Neuronal stem cell (in vitro differentiated cells): ENCODE data around the gene VSIG10L.

Experiments used
- DNase-seq: peaks from one replicate; pipeline ENCODE4 v3.0.0-alpha.2; 2013; ENCODE audit warnings: low spot score
- H2AFZ ChIP-seq: one replicate; pipeline ENCODE4 v1.6.1; 2013; ENCODE audit warnings: mild to moderate bottlenecking, low read length, inconsistent platforms
- H2AK5ac ChIP-seq: 2 replicates; pipeline ENCODE4 v1.6.1; 2013; ENCODE audit warnings: low read depth, mild to moderate bottlenecking, inconsistent platforms, low read length, moderate library complexity, mixed read lengths
- H2BK120ac ChIP-seq: 2 replicates; pipeline ENCODE4 v1.6.1; 2013; ENCODE audit warnings: low read depth, mild to moderate bottlenecking, inconsistent platforms, low read length, moderate library complexity, mixed read lengths
- H2BK12ac ChIP-seq: one replicate; pipeline ENCODE4 v1.6.1; 2013; ENCODE audit warnings: low read length, inconsistent platforms
- H2BK15ac ChIP-seq: 2 replicates; pipeline ENCODE4 v1.6.1; 2013; ENCODE audit warnings: mild to moderate bottlenecking, low read length, inconsistent platforms, mixed read lengths
- H2BK5ac ChIP-seq: one replicate; pipeline ENCODE4 v1.6.1; 2013; ENCODE audit warnings: inconsistent platforms, mild to moderate bottlenecking, low read length, moderate library complexity
- H3K14ac ChIP-seq: one replicate; pipeline ENCODE4 v1.6.1; 2013; ENCODE audit warnings: low read length, inconsistent platforms
- H3K18ac ChIP-seq: 2 replicates; pipeline ENCODE4 v1.6.1; 2013; ENCODE audit warnings: low read length, inconsistent platforms
- H3K23ac ChIP-seq: 2 replicates; pipeline ENCODE4 v1.6.1; 2013; ENCODE audit warnings: low read depth, mild to moderate bottlenecking, mixed read lengths, low read length, inconsistent platforms; ENCODE audit not compliant: poor library complexity
- H3K27ac ChIP-seq: replicated peaks from 3 replicates; pipeline ENCODE4 v1.5.1; 2013; ENCODE audit warnings: low read length, inconsistent platforms
- H3K27me3 ChIP-seq, 3 experiments: 2 replicates each; pipeline ENCODE4 v1.6.1; 2013; ENCODE audit warnings: low read length in 3 of 3, mild to moderate bottlenecking in 2 of 3, inconsistent platforms in 1 of 3, low read depth in 1 of 3, mixed read lengths in 1 of 3, moderate library complexity in 1 of 3; ENCODE audit not compliant: control insufficient read depth in 3 of 3, insufficient read depth in 3 of 3
- H3K36me3 ChIP-seq, 2 donors: replicated peaks in 1 of 2; 2 replicates each; pipeline ENCODE4 v1.6.1; 2013; ENCODE audit warnings: low read length in 2 of 2; ENCODE audit not compliant: control insufficient read depth in 2 of 2, insufficient read depth in 2 of 2
- H3K4ac ChIP-seq: 2 replicates; pipeline ENCODE4 v1.6.1; 2013; ENCODE audit warnings: inconsistent platforms, mild to moderate bottlenecking, low read length, moderate library complexity
- H3K4me1 ChIP-seq, 2 donors: 1 replicate in 1 of 2; 2 replicates in 1 of 2; pipeline ENCODE4 v1.6.1; 2013; ENCODE audit warnings: low read length in 2 of 2, low read depth in 1 of 2; ENCODE audit not compliant: control insufficient read depth in 2 of 2, insufficient read depth in 1 of 2
- H3K4me2 ChIP-seq: one replicate; pipeline ENCODE4 v1.6.1; 2013; ENCODE audit warnings: mild to moderate bottlenecking, low read length, inconsistent platforms; ENCODE audit not compliant: insufficient read depth, poor library complexity, severe bottlenecking
- H3K4me3 ChIP-seq, 2 donors: 2 replicates each; pipeline ENCODE4 v1.5.1; 2013; ENCODE audit warnings: low read length in 2 of 2, mild to moderate bottlenecking in 2 of 2, inconsistent platforms in 1 of 2, moderate library complexity in 1 of 2
- H3K79me1 ChIP-seq: one replicate; pipeline ENCODE4 v1.6.1; 2013; ENCODE audit warnings: low read depth, mild to moderate bottlenecking, inconsistent platforms, low read length, moderate library complexity
- H3K9ac ChIP-seq: one replicate; pipeline ENCODE4 v1.6.1; 2013; ENCODE audit warnings: mild to moderate bottlenecking, low read depth, low read length, inconsistent platforms; ENCODE audit not compliant: poor library complexity
- H3K9me3 ChIP-seq, 2 donors: replicated peaks in 1 of 2; 2 replicates each; pipeline versions ENCODE3 to v1.6.1; 2013; ENCODE audit warnings: low read length in 2 of 2, mild to moderate bottlenecking in 2 of 2, inconsistent platforms in 1 of 2, low read depth in 1 of 2, mixed read lengths in 1 of 2, moderate library complexity in 1 of 2; ENCODE audit not compliant: control insufficient read depth in 2 of 2, insufficient read depth in 1 of 2
- H4K8ac ChIP-seq: one replicate; pipeline ENCODE4 v1.6.1; 2013; ENCODE audit warnings: low read depth, mild to moderate bottlenecking, inconsistent platforms, low read length, moderate library complexity
- H4K91ac ChIP-seq: one replicate; pipeline ENCODE4 v1.6.1; 2013; ENCODE audit warnings: low read length, low read depth, mild to moderate bottlenecking, inconsistent platforms; ENCODE audit not compliant: poor library complexity
- WGBS, 2 donors: extraction: QIAGEN DNeasy Blood & Tissue Kit; methylation state at CpG; one replicate each; pipeline ENCODE4 v1.1.7; 2013; ENCODE audit warnings: missing lambda C conversion rate in 2 of 2, mixed read lengths in 1 of 2; ENCODE audit not compliant: insufficient read length in 2 of 2, insufficient replicate concordance in 1 of 2; ENCODE audit errors: extremely low coverage in 2 of 2; 5-methylcytosine and 5-hydroxymethylcytosine counted together

The VSIG10L gene

GRCh38 chr19:51367565-51368365 lies 25.8 kb upstream of the VSIG10L start:
- Histone ChIP-seq H3K4ac (peak overlapping the region; percentile 53), H3K9ac (peak overlapping the region; percentile 98), H3K4me3 (peak overlapping the region; percentile 70 to 93), H3K36me3 (no peaks in the 10 kb centered on the region), H3K27me3 (peaks cover 0 to 15% (median 0%) of the 10 kb centered on the region in 3 experiments), H3K23ac (peak overlapping the region; percentile 100), H2BK12ac (peak overlapping the region; percentile 90), H4K91ac (peak overlapping the region; percentile 72), H2BK120ac (peak overlapping the region; percentile 97), H3K27ac (peak overlapping the region; percentile 95), H3K14ac (peak overlapping the region; percentile 90), H3K4me2 (peak overlapping the region; percentile 89), H3K18ac (peak overlapping the region; percentile 99), H4K8ac (peak overlapping the region; percentile 93), H2AK5ac (peak overlapping the region; percentile 99), H3K79me1 (peaks cover 4% of the 10 kb centered on the region), H2BK15ac (peak overlapping the region; percentile 79), H2AFZ (peak overlapping the region; percentile 98), H3K4me1 (peaks cover 12 to 15% of the 10 kb centered on the region in 2 donors), H2BK5ac (peak overlapping the region; percentile 98), H3K9me3 (no peaks in the 10 kb centered on the region)
- DNase-seq: peak; percentile 99
- WGBS, 2 donors: no CpG with 5 or more reads among the region's 64 CpGs

DNA sequence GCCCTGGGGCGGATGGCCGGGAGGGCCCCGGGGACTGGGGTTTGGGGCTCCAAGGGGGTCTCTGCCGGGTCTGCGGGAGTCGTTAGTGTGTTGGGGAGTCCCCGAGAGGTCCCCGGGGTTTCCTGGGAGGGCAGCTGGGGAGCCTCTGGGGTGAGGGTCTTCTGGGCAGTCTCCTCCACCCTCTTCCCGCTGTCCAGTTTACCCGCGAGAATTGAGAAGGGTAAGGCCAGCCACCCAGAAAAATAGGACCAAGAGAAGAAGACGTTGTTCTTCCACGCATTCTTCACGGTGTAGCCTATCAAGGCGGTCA lies 25.3 kb upstream of the VSIG10L start:
- Histone ChIP-seq H3K14ac (peak overlapping the region; percentile 49), H3K9me3 (no peaks in the 10 kb centered on the region), H4K8ac (no peak overlapping the region), H4K91ac (no peak overlapping the region), H2AK5ac (peak overlapping the region; percentile 98), H3K4me3 (peak overlapping the region; percentile 70 to 93), H3K27ac (peak overlapping the region; percentile 94), H2AFZ (peak overlapping the region; percentile 79), H3K18ac (peak overlapping the region; percentile 96), H3K4me1 (peaks cover 12 to 15% of the 10 kb centered on the region in 2 donors), H3K36me3 (no peaks in the 10 kb centered on the region), H3K79me1 (peaks cover 4% of the 10 kb centered on the region), H3K4me2 (peak overlapping the region; percentile 89), H3K27me3 (peaks cover 0 to 10% (median 0%) of the 10 kb centered on the region in 3 experiments), H3K23ac (peak overlapping the region; percentile 37), H2BK12ac (no peak overlapping the region), H3K4ac (no peak overlapping the region), H3K9ac (peak overlapping the region; percentile 95), H2BK5ac (peak overlapping the region; percentile 99), H2BK120ac (no peak overlapping the region), H2BK15ac (peak overlapping the region; percentile 100)
- WGBS, 2 donors: no CpG with 5 or more reads among the region's 15 CpGs
- DNase-seq: no peak

DNA sequence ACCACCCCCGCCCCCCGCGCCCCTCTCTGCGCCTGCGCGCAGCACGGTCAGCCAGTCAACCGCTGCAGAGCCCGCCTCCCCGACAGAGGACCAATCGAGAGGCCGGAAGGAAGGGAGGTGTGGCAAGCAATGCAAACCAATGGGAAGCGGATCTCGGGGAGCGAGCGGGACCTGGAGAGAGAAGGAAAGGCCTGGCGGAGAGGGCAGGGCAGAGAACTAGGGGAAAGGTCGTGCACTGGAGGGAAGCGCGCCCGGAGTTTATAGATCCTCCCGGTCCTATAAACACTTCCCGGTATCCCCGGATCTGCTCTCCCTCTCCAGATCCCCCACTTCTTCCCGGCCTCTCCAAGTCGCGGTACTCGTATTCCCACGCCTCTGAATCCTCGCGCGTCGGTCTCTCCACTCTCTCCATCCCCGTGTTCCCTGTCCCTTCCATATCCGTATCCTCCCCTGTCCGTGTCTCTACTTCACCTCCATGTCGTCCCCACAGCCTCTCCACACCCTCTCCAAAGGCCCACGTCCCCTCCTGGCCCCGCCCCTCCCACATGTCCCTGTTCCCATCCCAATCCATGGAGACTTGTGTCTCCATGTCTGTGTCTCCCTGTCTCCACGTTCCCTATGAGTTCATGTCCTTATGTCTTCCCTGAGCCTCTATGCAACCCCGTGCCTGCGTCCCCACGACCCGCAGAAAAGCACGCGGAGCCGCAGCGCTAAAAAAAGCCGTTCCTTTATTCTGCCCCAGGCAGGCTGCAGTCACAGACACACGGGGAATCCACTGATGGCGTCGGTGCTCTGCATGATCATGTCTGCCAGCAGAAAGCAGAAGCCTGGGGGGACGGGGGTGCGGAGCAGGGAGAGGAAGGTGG lies 24.7 kb upstream of the VSIG10L start:
- Histone ChIP-seq H3K4me1 (peaks cover 12 to 15% of the 10 kb centered on the region in 2 donors), H2BK12ac (peak overlapping the region; percentile 42), H3K36me3 (no peaks in the 10 kb centered on the region), H3K9me3 (no peaks in the 10 kb centered on the region), H2BK15ac (peak overlapping the region; percentile 100), H2BK5ac (peak overlapping the region; percentile 99), H3K79me1 (peaks cover 4% of the 10 kb centered on the region), H3K4me2 (peak overlapping the region; percentile 89), H3K18ac (peak overlapping the region; percentile 96), H3K27ac (peak overlapping the region; percentile 94), H3K14ac (peak overlapping the region; percentile 49), H3K23ac (peak overlapping the region; percentile 93), H4K8ac (no peak overlapping the region), H2AFZ (peak overlapping the region; percentile 79), H3K4me3 (peak overlapping the region; percentile 70 to 93), H3K4ac (no peak overlapping the region), H3K9ac (peak overlapping the region; percentile 95), H3K27me3 (peaks cover 0 to 5% (median 0%) of the 10 kb centered on the region in 3 experiments), H2BK120ac (peak overlapping the region; percentile 21), H4K91ac (no peak overlapping the region), H2AK5ac (peak overlapping the region; percentile 98)
- no CpG with 5 or more reads among the region's 54 CpGs for WGBS, 2 donors
- peak; percentile 98 for DNase-seq
